NK-92 treated with Interleukin-12 subunit alpha and Interleukin-12 subunit beta, amount 100 ng/mL, for 24 hours (cell line): ENCODE data around the gene ZNF280D.
"Not testable (repeated sequence)": the region's sequence is repeated elsewhere in the genome, so short reads cannot be mapped to it uniquely, and the experiment has no call there.

Experiments used
- DNase-seq: peaks from one replicate; lab custom pipeline; 2025; lab: John Stamatoyannopoulos, UW

The ZNF280D gene

GRCh38 chr15:56733136-56734012 is at the start of gene ZNF280D:
TSS of gene ZNF280D (minus strand) at chr15:56733509. CDS start at chr15:56707109, 26,400 bp downstream.
- peak; percentile 17 for DNase-seq

- DNase-seq, result no peak
These were observed 49.0 kb upstream of the ZNF280D start for GRCh38 chr15:56782306-56782705.

- DNase-seq, result no peak
These were observed 48.4 kb upstream of the ZNF280D start for GRCh38 chr15:56781666-56782065.

- not testable (repeated sequence) for DNase-seq
These were observed 46.9 kb upstream of the ZNF280D start for GRCh38 chr15:56780102-56780725.

GRCh38 chr15:56779449-56779848 is 46.1 kb upstream of the ZNF280D start:
- not testable (repeated sequence) for DNase-seq

GRCh38 chr15:56778761-56779160 is 45.5 kb upstream of the ZNF280D start:
- DNase-seq, result no peak

- DNase-seq, result no peak
These were observed 43.5 kb upstream of the ZNF280D start for GRCh38 chr15:56776839-56777238.

GRCh38 chr15:56775641-56776040 is 42.3 kb upstream of the ZNF280D start:
- DNase-seq, result no peak

GRCh38 chr15:56774356-56774755 is 41.0 kb upstream of the ZNF280D start:
- no peak for DNase-seq

- no peak for DNase-seq
These were observed 39.7 kb upstream of the ZNF280D start for GRCh38 chr15:56772868-56773639.

GRCh38 chr15:56770173-56770572 is 36.9 kb upstream of the ZNF280D start:
- DNase-seq, result no peak

GRCh38 chr15:56767315-56767714 is 34.0 kb upstream of the ZNF280D start:
- DNase-seq, result no peak

- DNase-seq, result no peak
These were observed 31.9 kb upstream of the ZNF280D start for GRCh38 chr15:56765251-56765650.

GRCh38 chr15:56763141-56763895 is 30.0 kb upstream of the ZNF280D start:
- no peak for DNase-seq

- no peak for DNase-seq
These were observed 26.9 kb upstream of the ZNF280D start for GRCh38 chr15:56760186-56760585.

GRCh38 chr15:56759450-56759845 is 26.1 kb upstream of the ZNF280D start:
- DNase-seq, result no peak

GRCh38 chr15:56758770-56759449 is 25.6 kb upstream of the ZNF280D start:
- no peak for DNase-seq

- no peak for DNase-seq
These were observed 24.6 kb upstream of the ZNF280D start for GRCh38 chr15:56757875-56758274.

GRCh38 chr15:56754772-56755370 is 21.6 kb upstream of the ZNF280D start:
- DNase-seq, result no peak

GRCh38 chr15:56752986-56753385 is 19.7 kb upstream of the ZNF280D start:
- no peak for DNase-seq

- no peak for DNase-seq
These were observed 16.7 kb upstream of the ZNF280D start for GRCh38 chr15:56749982-56750381.
